Fibroblast of lung (primary cell): ENCODE data around the gene SUMO2. TPM values are rescaled to one million over a fixed set of nuclear protein-coding genes. Genes with fewer than 3 reads are reported as not detected.
A peak's percentile ranks its signal among the peaks of the same experiment; 100 is the strongest.

Experiments
- DNase-seq, 2 donors: peaks; one replicate each; pipeline versions ENCODE4 v3.0.0 to v3.0.0-alpha.2; 2010; ENCODE audit warnings: low read depth in 2 of 2
- H2AFZ ChIP-seq: 2 replicates; pipeline ENCODE4 v1.5.1; 2012; ENCODE audit warnings: low read length, control low read depth, inconsistent platforms
- H3K27ac ChIP-seq: 2 replicates; pipeline ENCODE4 v1.5.1; 2011; ENCODE audit warnings: low read length, control low read depth; ENCODE audit not compliant: insufficient read depth
- H3K27me3 ChIP-seq: 2 replicates; pipeline ENCODE4 v1.5.1; 2011; ENCODE audit warnings: mild to moderate bottlenecking, low read length; ENCODE audit not compliant: control insufficient read depth, insufficient read depth
- H3K36me3 ChIP-seq: 2 replicates; pipeline ENCODE4 v1.5.1; 2011; ENCODE audit warnings: low read length; ENCODE audit not compliant: control insufficient read depth, insufficient read depth
- H3K4me1 ChIP-seq: 2 replicates; pipeline ENCODE4 v1.5.1; 2011; ENCODE audit warnings: low read length; ENCODE audit not compliant: control insufficient read depth, insufficient read depth; ENCODE audit errors: extremely low read depth
- H3K4me2 ChIP-seq: 2 replicates; pipeline ENCODE4 v1.5.1; 2011; ENCODE audit warnings: low read length, control low read depth; ENCODE audit not compliant: insufficient read depth; ENCODE audit errors: extremely low read depth
- H3K4me3 ChIP-seq, 4 experiments: fragments of 200-600 bp in 1 of 4; sonication (generic) in 1 of 4; replicated peaks in 1 of 4; 2 replicates each; pipeline ENCODE4 v1.5.1; 2011 to 2016; ENCODE audit warnings: low read length in 4 of 4, low read depth in 3 of 4, mild to moderate bottlenecking in 3 of 4, control low read depth in 2 of 4, inconsistent platforms in 1 of 4, mixed read lengths in 1 of 4; ENCODE audit not compliant: insufficient read depth in 1 of 4; ENCODE audit errors: control extremely low read depth in 1 of 4
- H3K79me2 ChIP-seq: 2 replicates; pipeline ENCODE4 v1.5.1; 2012; ENCODE audit warnings: mild to moderate bottlenecking, low read length, inconsistent platforms; ENCODE audit not compliant: control insufficient read depth, insufficient read depth
- H3K9ac ChIP-seq: 2 replicates; pipeline ENCODE4 v1.5.1; 2011; ENCODE audit warnings: mild to moderate bottlenecking, low read length, control low read depth; ENCODE audit not compliant: insufficient read depth
- H3K9me3 ChIP-seq: 2 replicates; pipeline ENCODE4 v1.5.1; 2012; ENCODE audit warnings: low read depth, low read length; ENCODE audit not compliant: control insufficient read depth, insufficient read depth
- H4K20me1 ChIP-seq: 2 replicates; pipeline ENCODE4 v1.5.1; 2011; ENCODE audit warnings: low read length; ENCODE audit not compliant: control insufficient read depth, insufficient read depth; ENCODE audit errors: extremely low read depth
- EZH2 ChIP-seq: IDR thresholded peaks from 2 replicates; pipeline ENCODE4 v1.5.1; 2012; ENCODE audit warnings: low read length, control low read depth, mild to moderate bottlenecking; ENCODE audit errors: missing control alignments
- polyA plus RNA-seq, 2 donors: library from polyadenylated mRNA; depleted of rRNA in 1 of 2; stranded (reverse) in 1 of 2; unstranded in 1 of 2; fragments of >200 nt; gene quantifications; 2 replicates each; pipeline ENCODE4 v1.2.1, GENCODE V29; 2011 to 2012; ENCODE audit warnings: missing spikeins in 1 of 2
- total RNA-seq: library from RNA; depleted of rRNA; stranded (reverse); fragments of >200 nt; gene quantifications from 2 replicates; pipeline ENCODE4 v1.2.1, GENCODE V29; 2014
- TF ChIP-seq, protein P1 (sequence below), 2 donors: IDR thresholded peaks in 1 of 2; conservative IDR thresholded peaks in 1 of 2; 1 replicate in 1 of 2; 2 replicates in 1 of 2; pipeline ENCODE4 v1.5.1; 2011 to 2012; ENCODE audit warnings: low read length in 2 of 2, control low read depth in 1 of 2, inconsistent platforms in 1 of 2, low read depth in 1 of 2, mild to moderate bottlenecking in 1 of 2

Gene SUMO2
- total and polyA plus RNA-seq, 2 donors (not counting 1 experiment from before 2014, with no cell fraction given), result 122 to 191 TPM

DNA sequence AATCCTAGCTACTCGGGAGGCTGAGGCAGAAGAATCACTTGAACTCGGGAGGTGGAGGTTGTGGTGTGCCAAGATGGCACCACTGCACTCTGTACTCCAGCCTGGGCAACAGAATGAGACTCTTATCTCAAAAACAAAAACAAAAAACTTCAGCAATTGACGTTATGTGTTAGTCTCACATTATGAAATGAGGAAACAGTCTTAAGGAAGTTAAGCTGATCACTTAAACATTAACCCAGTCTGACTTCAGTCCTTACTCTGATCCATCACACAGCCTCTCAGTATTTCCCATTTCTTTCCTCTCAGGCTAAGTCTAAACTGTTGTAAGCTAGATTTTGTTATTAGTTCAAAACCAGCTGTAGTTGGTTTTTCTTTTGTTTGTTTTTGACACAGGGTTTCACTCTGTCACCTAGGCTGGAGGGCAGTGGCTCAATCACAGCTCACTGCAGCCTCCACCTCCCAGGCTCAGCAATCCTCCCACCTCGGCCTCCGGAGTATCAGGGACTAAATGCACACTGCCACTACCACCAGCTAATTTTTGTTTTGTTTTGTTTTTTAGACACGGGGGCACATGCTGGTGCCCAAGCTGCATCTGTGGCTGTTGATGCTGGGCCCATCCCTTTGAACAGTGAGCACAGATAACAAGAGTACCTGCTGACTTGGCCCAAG lies 34.7 kb downstream of the SUMO2 start:
- Histone ChIP-seq H3K4me3 (no peak overlapping the region), H3K9me3 (no peaks in the 10 kb centered on the region), H3K27ac (no peak overlapping the region), H3K36me3 (peaks cover 10% of the 10 kb centered on the region), H3K79me2 (peaks cover 52% of the 10 kb centered on the region), H3K9ac (no peak overlapping the region), H2AFZ (no peak overlapping the region), H4K20me1 (no peaks in the 10 kb centered on the region), H3K4me2 (no peak overlapping the region), H3K27me3 (no peaks in the 10 kb centered on the region), H3K4me1 (peaks cover 8% of the 10 kb centered on the region)
- TF ChIP-seq, protein P1, sequence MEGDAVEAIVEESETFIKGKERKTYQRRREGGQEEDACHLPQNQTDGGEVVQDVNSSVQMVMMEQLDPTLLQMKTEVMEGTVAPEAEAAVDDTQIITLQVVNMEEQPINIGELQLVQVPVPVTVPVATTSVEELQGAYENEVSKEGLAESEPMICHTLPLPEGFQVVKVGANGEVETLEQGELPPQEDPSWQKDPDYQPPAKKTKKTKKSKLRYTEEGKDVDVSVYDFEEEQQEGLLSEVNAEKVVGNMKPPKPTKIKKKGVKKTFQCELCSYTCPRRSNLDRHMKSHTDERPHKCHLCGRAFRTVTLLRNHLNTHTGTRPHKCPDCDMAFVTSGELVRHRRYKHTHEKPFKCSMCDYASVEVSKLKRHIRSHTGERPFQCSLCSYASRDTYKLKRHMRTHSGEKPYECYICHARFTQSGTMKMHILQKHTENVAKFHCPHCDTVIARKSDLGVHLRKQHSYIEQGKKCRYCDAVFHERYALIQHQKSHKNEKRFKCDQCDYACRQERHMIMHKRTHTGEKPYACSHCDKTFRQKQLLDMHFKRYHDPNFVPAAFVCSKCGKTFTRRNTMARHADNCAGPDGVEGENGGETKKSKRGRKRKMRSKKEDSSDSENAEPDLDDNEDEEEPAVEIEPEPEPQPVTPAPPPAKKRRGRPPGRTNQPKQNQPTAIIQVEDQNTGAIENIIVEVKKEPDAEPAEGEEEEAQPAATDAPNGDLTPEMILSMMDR (conservative IDR thresholded peaks at IDR 0.05 in 1 of 2, IDR thresholded peaks at IDR 0.05 in 1 of 2; ENCODE audit: low read depth in 1 of 2, low read length in 2 of 2), result no peak
- no peak for TF ChIP-seq EZH2
- DNase-seq, result no peak

DNA sequence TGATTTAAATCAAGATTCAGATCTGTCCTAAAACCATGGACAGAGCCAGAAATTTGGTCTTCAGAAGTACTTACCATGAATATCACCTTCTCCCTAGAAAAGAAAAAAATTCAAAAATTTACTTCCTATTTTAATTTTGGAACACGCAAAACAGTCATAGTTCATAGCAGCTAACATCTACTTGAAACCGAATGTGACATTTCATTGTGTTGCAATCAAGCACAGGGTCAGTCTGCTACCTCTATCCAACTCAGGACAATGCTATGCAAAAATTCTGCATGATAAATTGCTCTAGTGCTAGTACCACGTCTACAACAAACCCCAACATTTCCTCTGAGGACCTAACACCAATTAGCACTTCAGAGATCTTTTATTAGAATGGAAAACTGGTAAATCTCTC lies 36.2 kb downstream of the SUMO2 start:
- peak in 1 of 2 donors; percentile 64 for DNase-seq
- Histone ChIP-seq H3K36me3 (peaks cover 10% of the 10 kb centered on the region), H4K20me1 (no peaks in the 10 kb centered on the region), H2AFZ (no peak overlapping the region), H3K27me3 (no peaks in the 10 kb centered on the region), H3K4me1 (no peaks in the 10 kb centered on the region), H3K4me3 (no peak overlapping the region), H3K79me2 (peaks cover 38% of the 10 kb centered on the region), H3K9me3 (no peaks in the 10 kb centered on the region), H3K27ac (no peak overlapping the region), H3K4me2 (no peak overlapping the region), H3K9ac (no peak overlapping the region)
- TF ChIP-seq EZH2, result no peak
- TF ChIP-seq, protein P1 (conservative IDR thresholded peaks at IDR 0.05 in 1 of 2, IDR thresholded peaks at IDR 0.05 in 1 of 2; ENCODE audit: low read depth in 1 of 2, low read length in 2 of 2), result no peak

DNA sequence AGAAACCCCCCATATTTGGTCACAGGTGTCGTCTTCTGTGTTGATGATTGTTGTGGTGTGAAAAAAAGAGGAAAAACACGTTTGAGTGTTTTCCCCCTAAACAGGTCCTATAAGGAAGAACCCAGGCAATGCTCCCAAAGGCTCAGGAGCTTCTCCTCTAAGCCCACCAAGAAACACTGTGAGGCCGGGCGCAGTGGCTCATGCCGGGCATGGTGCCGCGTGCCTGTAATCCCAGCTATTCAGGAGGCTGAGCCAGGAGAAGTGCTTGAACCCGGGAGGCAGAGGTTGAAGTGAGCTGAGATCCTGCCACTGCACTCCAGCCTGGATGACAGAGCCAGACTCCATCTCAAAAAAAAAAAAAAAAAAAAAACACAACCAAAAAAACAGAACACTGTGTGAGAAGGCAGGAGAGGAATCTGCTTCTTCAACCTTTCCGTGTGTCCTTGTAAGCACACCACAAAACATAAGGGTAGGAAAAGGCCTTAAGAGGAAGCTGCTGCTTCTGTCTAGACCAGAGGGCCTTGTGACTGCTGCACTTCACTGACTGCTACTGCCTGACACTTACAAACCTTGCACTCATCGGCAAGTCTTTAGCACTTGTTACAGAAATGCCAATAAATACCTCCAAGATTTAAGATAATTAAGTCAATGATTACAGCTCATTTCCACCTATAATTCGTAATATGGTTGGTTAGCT lies 37.8 kb downstream of the SUMO2 start:
- Histone ChIP-seq H3K79me2 (peaks cover 21% of the 10 kb centered on the region), H3K4me2 (no peak overlapping the region), H3K27ac (no peak overlapping the region), H3K4me1 (no peaks in the 10 kb centered on the region), H3K9me3 (no peaks in the 10 kb centered on the region), H4K20me1 (no peaks in the 10 kb centered on the region), H3K27me3 (no peaks in the 10 kb centered on the region), H3K9ac (no peak overlapping the region), H3K36me3 (peaks cover 10% of the 10 kb centered on the region), H2AFZ (no peak overlapping the region), H3K4me3 (no peak overlapping the region)
- DNase-seq, result no peak
- TF ChIP-seq EZH2, result no peak
- TF ChIP-seq, protein P1 (conservative IDR thresholded peaks at IDR 0.05 in 1 of 2, IDR thresholded peaks at IDR 0.05 in 1 of 2; ENCODE audit: low read depth in 1 of 2, low read length in 2 of 2), result no peak
